Endodermal cell (in vitro differentiated cells): ENCODE measurements around the gene LSAMP. TPM values are rescaled to one million over a fixed set of nuclear protein-coding genes. Genes with fewer than 3 reads are reported as not detected.

Experiments
- DNase-seq: peaks from one replicate; pipeline ENCODE4 v3.0.0-alpha.2; 2017
- H3K27ac ChIP-seq: 2 replicates; pipeline ENCODE4 v1.5.1; 2013; ENCODE audit warnings: mild to moderate bottlenecking, low read depth, low read length, moderate library complexity
- H3K27me3 ChIP-seq: 2 replicates; pipeline ENCODE4 v1.6.1; 2013; ENCODE audit warnings: mild to moderate bottlenecking, low read length, moderate library complexity; ENCODE audit not compliant: insufficient read depth, control insufficient read depth, poor library complexity, severe bottlenecking
- H3K36me3 ChIP-seq: 2 replicates; pipeline ENCODE4 v1.7.0; 2013; ENCODE audit warnings: mild to moderate bottlenecking, low read length, moderate library complexity; ENCODE audit not compliant: control insufficient read depth, insufficient read depth
- H3K4me1 ChIP-seq: one replicate; pipeline ENCODE4 v1.7.0; 2013; ENCODE audit warnings: low read length; ENCODE audit not compliant: control insufficient read depth, insufficient read depth
- H3K4me3 ChIP-seq: 2 replicates; pipeline ENCODE4 v1.5.1; 2013; ENCODE audit warnings: mild to moderate bottlenecking, low read length, moderate library complexity
- H3K9ac ChIP-seq: 2 replicates; pipeline ENCODE4 v1.6.1; 2013; ENCODE audit warnings: mild to moderate bottlenecking, low read length, moderate library complexity; ENCODE audit not compliant: poor library complexity, severe bottlenecking; ENCODE audit errors: extremely low read depth
- H3K9me3 ChIP-seq: 2 replicates; pipeline ENCODE4 v1.6.1; 2013; ENCODE audit warnings: mild to moderate bottlenecking, low read length, moderate library complexity; ENCODE audit not compliant: control insufficient read depth
- H3K27ac Mint-ChIP-seq: 2 replicates; pipeline ENCODE4 v1.8.0; 2020; ENCODE audit warnings: mixed read lengths
- H3K27me3 Mint-ChIP-seq: 2 replicates; pipeline ENCODE4 v1.8.0; 2021; ENCODE audit warnings: mild to moderate bottlenecking, mixed read lengths; ENCODE audit not compliant: insufficient read depth
- H3K36me3 Mint-ChIP-seq: 2 replicates; pipeline ENCODE4 v1.8.0; 2020; ENCODE audit warnings: low read depth, mixed read lengths
- H3K4me1 Mint-ChIP-seq: 2 replicates; pipeline ENCODE4 v1.8.0; 2020; ENCODE audit warnings: mixed read lengths
- H3K4me3 Mint-ChIP-seq: 2 replicates; pipeline ENCODE4 v1.8.0; 2020; ENCODE audit warnings: mild to moderate bottlenecking, moderate library complexity, mixed read lengths
- H3K9me3 Mint-ChIP-seq: 2 replicates; pipeline ENCODE4 v1.8.0; 2020; ENCODE audit warnings: mild to moderate bottlenecking, mixed read lengths
- WGBS, 2 experiments: methylation state at CpG; one replicate each; pipeline versions ENCODE4 v1.1.5 to v1.1.7; 2013; ENCODE audit warnings: missing lambda C conversion rate in 2 of 2, mixed read lengths in 1 of 2; ENCODE audit not compliant: insufficient coverage in 1 of 2, insufficient read length in 1 of 2; 5-methylcytosine and 5-hydroxymethylcytosine counted together
- total RNA-seq, 2 donors: library from RNA; stranded (reverse); fragmentation: NEBNext Ultra II Directional in 1 of 2; extraction: Animal tissue kit (Norgen Biotek cat#: 25700) in 1 of 2; gene quantifications; 2 replicates in 1 of 2; 3 replicates in 1 of 2; pipeline ENCODE4 v1.2.1, GENCODE V29; 2021
- TF ChIP-seq, protein P1 (sequence below): fragments of 200-600 bp; sonication (generic); conservative IDR thresholded peaks from 2 replicates; pipeline ENCODE4 v1.5.0; 2021; ENCODE audit warnings: antibody characterized with exemption, mild to moderate bottlenecking

Gene LSAMP
- total RNA-seq, 2 donors from 2014 or later: 4.4 to 10.2 TPM

GRCh38 chr3:115990669-115991068, 454.6 kb downstream of the LSAMP start:
- 66% methylated on average over 4 of the region's 4 CpGs; no CpG with 5 or more reads in 1 of the 2 experiments for WGBS, 2 experiments
- Histone ChIP-seq H3K27me3 (no peaks in the 10 kb centered on the region), H3K36me3 (no peaks in the 10 kb centered on the region), H3K4me1 (no peaks in the 10 kb centered on the region), H3K27ac (no peak overlapping the region), H3K4me3 (no peak overlapping the region), H3K9me3 (no peaks in the 10 kb centered on the region), H3K9ac (no peak overlapping the region)
- TF ChIP-seq, protein P1, sequence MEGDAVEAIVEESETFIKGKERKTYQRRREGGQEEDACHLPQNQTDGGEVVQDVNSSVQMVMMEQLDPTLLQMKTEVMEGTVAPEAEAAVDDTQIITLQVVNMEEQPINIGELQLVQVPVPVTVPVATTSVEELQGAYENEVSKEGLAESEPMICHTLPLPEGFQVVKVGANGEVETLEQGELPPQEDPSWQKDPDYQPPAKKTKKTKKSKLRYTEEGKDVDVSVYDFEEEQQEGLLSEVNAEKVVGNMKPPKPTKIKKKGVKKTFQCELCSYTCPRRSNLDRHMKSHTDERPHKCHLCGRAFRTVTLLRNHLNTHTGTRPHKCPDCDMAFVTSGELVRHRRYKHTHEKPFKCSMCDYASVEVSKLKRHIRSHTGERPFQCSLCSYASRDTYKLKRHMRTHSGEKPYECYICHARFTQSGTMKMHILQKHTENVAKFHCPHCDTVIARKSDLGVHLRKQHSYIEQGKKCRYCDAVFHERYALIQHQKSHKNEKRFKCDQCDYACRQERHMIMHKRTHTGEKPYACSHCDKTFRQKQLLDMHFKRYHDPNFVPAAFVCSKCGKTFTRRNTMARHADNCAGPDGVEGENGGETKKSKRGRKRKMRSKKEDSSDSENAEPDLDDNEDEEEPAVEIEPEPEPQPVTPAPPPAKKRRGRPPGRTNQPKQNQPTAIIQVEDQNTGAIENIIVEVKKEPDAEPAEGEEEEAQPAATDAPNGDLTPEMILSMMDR: no peak
- H3K27me3 Mint-ChIP-seq: no peaks in the 10 kb centered on the region
- no peaks in the 10 kb centered on the region for H3K36me3 Mint-ChIP-seq
- DNase-seq: no peak
- peaks cover 24% of the 10 kb centered on the region for H3K4me1 Mint-ChIP-seq
- H3K9me3 Mint-ChIP-seq: no peaks in the 10 kb centered on the region
- no peak overlapping the region for H3K4me3 Mint-ChIP-seq
- H3K27ac Mint-ChIP-seq: peak overlapping the region; percentile 84

DNA sequence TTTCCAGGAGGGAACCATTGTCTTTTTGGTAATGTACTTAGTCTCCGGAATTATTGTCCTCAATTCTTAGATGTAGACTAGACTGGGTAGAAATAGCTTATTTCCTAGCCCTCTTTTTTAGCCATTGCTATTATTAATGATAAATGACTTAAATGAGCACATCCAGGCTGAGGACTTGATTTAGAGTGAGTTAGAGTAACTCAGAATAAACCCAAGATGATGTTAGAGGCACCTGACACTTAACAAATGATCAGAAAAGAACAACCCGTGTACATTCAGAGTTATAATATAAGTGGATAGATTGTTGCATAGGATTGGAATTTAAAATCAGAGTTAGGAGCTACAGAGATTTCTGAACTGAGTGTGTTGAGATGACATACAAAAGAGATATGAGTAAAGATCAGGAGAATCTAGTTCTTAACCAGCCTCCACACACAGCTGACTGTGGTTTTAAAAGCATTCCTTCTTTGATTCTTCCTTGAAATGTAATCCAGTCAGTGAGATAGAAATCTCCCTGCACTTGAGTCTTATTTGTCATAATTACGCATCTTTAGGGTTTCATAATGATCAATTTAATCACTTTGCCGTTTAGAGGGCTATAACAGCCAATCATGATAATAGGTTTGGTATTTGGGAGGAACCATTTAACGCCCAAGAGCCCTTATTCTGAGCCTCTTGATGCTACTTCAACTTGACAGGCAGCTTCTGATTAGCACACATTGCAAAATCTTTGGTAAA, 455.4 kb downstream of the LSAMP start:
- Histone ChIP-seq H3K9me3 (no peaks in the 10 kb centered on the region), H3K4me3 (no peak overlapping the region), H3K9ac (no peak overlapping the region), H3K27ac (no peak overlapping the region), H3K36me3 (no peaks in the 10 kb centered on the region), H3K27me3 (no peaks in the 10 kb centered on the region), H3K4me1 (no peaks in the 10 kb centered on the region)
- 79 to 83% methylated on average over 3 to 5 of the region's 5 CpGs for WGBS, 2 experiments
- peaks cover 24% of the 10 kb centered on the region for H3K4me1 Mint-ChIP-seq
- no peaks in the 10 kb centered on the region for H3K27me3 Mint-ChIP-seq
- H3K9me3 Mint-ChIP-seq: no peaks in the 10 kb centered on the region
- H3K4me3 Mint-ChIP-seq: no peak overlapping the region
- TF ChIP-seq, protein P1: no peak
- H3K36me3 Mint-ChIP-seq: no peaks in the 10 kb centered on the region
- no peak for DNase-seq
- H3K27ac Mint-ChIP-seq: no peak overlapping the region

GRCh38 chr3:115986555-115987207, 458.6 kb downstream of the LSAMP start:
- H3K9me3 ChIP-seq: no peaks in the 10 kb centered on the region
- H3K4me3 ChIP-seq: no peak overlapping the region
- Mint-ChIP-seq H3K27me3 (no peaks in the 10 kb centered on the region), H3K36me3 (no peaks in the 10 kb centered on the region), H3K27ac (no peak overlapping the region), H3K4me1 (peaks cover 20% of the 10 kb centered on the region), H3K9me3 (no peaks in the 10 kb centered on the region), H3K4me3 (no peak overlapping the region)
- no peak overlapping the region for H3K27ac ChIP-seq
- H3K36me3 ChIP-seq: no peaks in the 10 kb centered on the region
- WGBS, 2 experiments: 90% methylated on average over 2 of the region's 2 CpGs; no CpG with 5 or more reads in 1 of the 2 experiments
- DNase-seq: peak; percentile 72
- no peaks in the 10 kb centered on the region for H3K4me1 ChIP-seq
- TF ChIP-seq, protein P1: peak; percentile 79
- no peak overlapping the region for H3K9ac ChIP-seq
- no peaks in the 10 kb centered on the region for H3K27me3 ChIP-seq
